ENCODE data around the gene CDC25B.
"Not testable (repeated sequence)": the region's sequence is repeated elsewhere in the genome, so short reads cannot be mapped to it uniquely, and the experiment has no call there.

Gene CDC25B

DNA sequence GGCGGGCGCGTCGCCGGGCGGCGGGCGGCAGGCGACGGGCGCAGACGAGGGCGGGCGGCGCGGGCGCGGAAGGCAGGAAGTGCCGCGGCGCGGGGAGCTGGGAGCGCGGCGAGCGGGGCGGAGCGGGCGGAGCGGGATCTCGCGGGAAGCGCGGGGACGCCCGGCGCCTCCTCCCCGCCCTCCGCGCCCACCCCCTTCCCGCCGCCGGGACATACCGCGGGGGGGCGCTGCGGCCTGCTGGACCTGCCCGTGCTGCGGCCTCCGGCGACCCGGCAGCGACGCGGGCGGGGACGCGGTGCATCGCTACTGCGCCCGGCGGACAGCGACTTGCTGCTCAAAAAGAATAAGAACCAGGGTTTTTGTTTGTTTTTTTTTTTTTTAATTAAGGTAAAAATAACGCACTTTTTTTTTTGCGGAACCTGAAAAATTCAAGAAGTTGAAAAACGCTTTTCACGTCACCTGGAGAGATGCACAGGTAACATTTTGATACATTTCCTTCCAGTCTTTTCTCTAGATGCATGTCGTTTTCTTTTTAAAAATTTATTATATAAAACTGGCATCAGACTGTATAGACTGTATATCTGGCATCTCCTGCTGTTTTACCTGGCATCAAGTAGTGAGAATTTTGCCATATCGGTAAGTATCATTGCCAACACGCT is 9.3 kb upstream of the CDC25B start, which contains the start of gene CENPB:
Gene CENPB (minus strand): TSS at position 76 of the 659 bp plus-strand sequence. CDS start 257 bp downstream, outside the sequence.
- DNase-seq: peak; percentile 86

DNA sequence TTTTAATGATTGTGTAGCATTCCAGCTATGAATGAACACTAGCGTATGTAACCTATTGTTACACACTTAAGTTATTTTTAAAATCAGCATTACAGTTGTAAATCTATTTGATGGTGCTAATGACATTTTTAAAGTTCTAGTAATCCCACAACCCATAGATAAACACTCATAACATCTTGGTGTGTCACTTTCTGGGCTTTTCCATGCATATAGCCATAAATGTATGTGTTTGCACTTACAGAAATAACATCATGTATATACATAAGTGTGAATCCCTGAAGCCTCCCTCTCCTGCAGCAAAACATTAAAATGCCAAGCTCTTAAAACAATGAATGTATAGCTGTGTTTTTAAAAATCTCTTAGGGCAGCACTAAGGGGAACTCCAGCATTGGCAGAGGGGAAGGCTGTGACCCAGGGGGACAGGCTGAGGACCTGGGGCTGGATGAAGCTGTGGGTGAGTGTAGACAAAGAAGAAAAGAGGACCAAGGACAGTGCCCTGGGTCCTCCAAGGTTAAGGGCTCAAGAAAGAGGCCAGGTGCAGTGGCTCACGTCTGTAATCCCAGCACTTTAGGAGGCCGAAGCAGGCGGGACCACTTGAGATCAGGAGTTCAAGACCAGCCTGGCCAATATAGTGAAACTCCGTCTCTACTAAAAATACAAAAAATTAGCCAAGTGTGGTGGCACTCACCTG is 8.6 kb upstream of the CDC25B start:
- no peak for DNase-seq

DNA sequence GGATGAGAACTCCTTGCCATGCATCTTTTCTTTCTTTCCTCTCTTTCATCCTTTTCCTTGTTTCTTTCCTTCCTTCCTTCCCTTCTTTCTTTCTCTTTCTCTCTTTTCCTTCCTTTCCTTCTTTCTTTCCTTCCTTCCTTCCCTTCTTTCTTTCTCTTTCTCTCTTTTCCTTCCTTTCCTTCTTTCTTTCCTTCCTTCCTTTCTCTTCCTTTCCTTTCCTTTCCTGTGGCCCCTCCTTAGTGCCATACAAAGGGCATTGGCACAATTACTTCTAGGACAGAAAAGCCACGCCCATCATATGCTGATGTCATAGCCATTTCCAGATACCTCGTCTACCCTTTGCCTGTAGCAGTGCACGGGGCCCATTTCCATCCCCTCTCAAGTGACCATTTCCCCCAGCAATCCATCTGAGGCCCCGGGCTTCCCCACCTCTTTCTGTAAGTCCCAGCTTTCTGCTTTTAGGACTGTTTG is 7.4 kb upstream of the CDC25B start:
- no peak for DNase-seq

DNA sequence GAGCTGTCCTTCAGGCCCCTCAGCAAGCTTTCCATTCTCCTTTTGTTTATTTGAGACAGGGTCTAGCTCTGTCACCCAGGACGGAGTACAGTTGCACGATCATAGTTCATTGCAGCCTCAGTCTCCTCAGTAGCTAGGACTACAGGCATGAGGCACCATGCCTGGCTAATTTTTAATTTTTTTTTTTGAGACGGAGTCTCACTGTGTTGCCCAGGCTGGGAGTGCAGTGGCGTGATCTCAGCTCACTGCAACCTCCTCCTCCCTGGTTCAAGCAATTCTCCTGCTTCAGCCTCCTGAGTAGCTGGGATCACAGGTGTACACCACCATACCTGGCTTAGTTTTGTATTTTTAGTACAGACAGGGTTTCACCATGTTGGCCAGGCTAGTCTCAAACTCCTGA is 6.9 kb upstream of the CDC25B start:
- not testable (repeated sequence) for DNase-seq

DNA sequence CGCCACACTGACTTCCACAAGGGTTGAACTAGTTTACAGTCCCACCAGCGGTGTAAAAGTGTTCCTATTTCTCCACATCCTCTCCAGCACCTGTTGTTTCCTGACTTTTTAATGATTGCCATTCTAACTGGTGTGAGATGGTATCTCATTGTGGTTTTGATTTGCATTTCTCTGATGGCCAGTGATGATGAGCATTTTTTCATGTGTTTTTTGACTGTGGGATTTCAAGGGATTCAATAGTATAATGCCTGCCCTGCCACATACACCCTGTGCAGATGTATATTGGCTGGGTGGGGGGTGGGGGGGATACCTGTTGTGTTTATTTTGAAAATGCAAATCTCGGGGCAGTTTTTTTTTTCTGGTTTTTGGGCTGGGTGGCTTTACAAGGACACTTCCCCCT is 1.9 kb upstream of the CDC25B start:
- DNase-seq: not testable (repeated sequence)

DNA sequence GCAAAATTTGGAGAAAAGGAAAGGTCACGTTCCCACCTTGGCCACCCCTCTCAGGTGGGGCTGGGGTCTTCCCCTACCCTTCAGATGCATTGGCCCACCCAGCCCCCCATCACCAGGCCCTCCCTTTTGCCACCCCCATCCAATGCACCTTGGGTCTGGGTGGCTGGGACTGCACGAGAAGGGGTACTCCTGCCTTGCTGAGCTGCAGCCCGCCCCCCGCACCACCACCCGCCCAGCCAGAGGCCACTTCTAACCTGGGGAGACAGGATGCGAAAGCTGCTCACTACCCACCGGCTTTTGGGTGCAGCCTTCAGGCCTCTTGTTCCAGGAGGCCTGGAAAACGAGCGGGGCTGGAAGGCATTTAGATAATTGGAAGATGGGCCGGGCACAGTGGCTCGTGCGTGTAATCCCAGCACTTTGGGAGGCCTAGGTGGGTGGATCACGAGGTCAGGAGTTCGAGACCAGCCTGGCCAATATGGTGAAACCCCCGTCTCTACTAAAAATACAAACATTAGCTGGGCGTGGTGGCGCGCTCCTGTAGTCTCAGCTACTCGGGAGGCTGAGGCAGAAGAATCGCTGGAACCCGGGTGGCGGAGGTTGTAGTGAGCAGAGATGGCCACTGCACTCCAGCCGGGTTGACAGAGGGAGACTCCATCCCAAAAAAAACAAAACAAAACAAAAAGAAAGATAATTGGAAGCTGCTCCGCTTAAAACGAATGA is 1.2 kb upstream of the CDC25B start:
- DNase-seq: no peak

DNA sequence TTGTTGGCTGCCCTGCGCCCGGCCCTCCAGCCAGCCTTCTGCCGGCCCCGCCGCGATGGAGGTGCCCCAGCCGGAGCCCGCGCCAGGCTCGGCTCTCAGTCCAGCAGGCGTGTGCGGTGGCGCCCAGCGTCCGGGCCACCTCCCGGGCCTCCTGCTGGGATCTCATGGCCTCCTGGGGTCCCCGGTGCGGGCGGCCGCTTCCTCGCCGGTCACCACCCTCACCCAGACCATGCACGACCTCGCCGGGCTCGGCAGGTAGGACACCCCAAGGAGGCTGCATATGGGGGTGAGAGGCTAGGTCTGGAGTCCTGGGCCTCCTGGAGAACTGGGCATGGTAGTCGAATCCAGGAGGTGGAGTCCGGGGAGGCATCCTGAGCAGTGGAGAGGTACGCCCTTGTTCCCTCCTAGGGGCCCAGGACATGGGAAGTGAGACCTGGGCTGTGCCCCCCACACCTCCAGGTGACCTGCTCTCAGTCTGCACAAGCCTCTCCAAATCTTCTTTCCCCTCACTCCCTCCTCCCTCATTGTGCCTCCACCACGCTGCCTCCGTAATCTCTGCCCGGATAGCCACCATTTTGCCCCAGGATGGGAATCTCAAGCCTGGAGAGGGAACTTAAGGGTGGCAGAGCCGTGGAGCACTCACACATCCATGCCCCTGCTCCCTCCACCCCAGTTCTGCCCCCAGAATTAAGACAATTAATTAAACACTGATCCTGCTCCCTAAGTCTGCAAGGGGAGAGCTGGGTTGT is 541 bp downstream of the CDC25B start:
- no peak for DNase-seq

DNA sequence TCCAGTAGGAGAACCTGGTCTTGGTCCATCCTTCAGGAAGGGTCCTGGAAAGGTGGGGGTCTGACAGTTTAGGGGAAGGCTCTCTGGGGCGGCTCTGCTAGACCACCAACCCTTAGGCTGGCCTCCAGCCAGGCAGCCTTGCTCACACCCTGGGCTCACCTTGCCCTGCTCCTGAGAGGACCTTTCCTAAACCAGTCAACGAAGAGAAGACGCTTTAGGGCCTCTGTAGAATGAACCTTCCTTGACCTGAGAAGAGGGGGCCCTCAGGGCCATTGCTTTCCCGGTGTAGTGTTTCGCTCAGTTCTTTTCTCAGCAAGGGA is 1.1 kb downstream of the CDC25B start:
- no peak for DNase-seq

DNA sequence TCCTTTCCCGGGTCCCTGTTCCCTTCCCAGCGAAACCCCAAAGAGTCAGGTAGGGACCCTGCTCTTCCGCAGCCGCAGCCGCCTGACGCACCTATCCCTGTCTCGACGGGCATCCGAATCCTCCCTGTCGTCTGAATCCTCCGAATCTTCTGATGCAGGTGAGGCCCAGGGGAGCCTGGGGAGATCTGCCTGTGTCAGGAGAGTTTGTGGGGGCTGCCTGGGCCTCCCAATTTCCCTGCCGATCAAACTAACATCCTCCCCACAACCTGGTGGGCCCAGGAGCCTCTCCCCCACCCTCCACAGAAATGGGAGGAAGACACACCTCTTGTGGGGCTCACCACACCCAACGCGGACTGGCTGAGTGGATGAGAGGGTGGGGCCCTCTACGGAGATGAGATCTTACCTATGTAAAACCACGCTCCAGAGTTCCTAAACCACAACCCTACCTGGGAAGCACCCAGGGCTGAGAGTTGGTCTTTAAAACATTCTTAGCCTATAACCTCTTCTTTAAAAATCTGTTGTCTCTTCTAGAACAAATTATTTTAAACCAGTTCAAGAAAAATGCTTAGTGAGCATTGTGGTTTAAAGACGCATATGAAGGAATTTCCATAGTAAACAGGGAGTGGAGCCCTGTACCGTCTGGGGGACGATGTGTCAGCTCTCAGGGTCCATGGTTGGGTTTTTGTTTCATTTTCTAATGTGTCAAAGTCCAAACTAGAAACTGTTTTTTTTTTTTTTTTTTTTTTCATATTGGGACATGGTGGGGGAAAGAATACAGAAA is 1.7 kb downstream of the CDC25B start:
- DNase-seq: peak; percentile 82

DNA sequence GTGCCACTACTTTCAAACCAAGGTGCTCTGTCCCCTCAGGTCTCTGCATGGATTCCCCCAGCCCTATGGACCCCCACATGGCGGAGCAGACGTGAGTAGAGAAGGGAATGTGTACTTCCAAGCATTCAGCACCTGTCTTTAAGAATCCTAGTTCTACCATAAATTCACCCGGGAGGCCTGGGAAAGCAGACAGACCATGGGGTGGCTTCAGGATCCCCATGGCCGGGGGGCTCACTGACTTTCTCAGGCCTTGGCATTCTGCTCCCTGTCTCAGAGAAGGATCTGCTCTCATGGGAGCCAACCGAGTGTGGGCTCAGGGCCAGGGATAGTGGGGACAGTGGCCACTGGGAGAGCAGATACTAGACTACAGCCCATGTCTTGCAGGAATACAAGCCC is 2.3 kb downstream of the CDC25B start:
- DNase-seq: no peak

DNA sequence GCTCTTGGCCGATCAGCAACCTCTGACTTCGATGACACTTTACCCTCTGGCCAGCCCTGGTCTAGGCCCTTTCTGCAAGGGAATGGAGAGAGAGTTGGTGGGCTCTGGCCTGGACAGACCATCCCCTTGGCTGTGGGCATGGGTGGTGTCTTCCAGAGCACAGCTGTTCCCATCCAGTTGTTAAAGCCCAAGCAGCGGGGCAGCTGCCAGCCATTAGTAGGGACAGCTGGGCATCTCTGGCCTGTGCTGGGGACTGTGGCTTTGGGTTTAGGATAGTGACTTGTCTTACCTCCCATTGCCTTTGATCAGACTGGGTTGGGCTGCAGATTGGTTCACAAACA is 2.8 kb downstream of the CDC25B start:
- DNase-seq: no peak

DNA sequence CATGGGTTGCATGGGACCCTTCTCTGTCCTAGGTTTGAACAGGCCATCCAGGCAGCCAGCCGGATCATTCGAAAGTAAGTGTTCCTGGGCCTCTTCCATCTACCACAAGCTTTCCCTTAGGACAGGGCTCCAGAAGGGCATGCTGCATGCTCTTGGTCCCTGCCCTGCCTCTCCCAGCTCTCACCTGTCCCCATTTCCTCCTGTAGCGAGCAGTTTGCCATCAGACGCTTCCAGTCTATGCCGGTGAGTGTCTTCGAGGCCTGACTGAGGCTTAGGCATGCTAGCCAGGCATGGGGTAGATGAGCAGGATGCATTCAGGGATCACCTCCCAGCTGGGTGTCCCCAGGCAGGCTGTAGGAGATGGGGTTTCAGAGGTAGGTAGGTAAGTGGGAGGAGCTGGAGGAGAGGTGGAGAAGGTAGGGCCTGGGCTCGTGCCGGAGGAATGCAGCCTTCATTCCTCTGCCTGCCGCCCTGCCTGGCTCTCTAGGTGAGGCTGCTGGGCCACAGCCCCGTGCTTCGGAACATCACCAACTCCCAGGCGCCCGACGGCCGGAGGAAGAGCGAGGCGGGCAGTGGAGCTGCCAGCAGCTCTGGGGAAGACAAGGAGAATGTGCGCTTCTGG is 4.3 kb downstream of the CDC25B start:
- DNase-seq: no peak

DNA sequence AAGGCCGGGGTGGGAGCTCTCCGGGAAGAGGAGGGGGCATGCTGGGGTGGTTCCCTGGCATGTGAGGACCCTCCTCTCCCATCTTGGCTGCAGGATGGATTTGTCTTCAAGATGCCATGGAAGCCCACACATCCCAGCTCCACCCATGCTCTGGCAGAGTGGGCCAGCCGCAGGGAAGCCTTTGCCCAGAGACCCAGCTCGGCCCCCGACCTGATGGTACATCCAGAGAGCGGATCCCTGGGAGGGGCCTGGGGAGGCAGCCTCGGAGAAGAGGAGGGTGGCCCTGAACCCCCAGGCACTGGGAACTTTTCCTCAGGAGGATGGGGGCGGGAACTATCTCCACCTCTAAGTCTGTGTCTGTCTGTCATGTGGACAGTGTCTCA is 4.8 kb downstream of the CDC25B start:
- no peak for DNase-seq

DNA sequence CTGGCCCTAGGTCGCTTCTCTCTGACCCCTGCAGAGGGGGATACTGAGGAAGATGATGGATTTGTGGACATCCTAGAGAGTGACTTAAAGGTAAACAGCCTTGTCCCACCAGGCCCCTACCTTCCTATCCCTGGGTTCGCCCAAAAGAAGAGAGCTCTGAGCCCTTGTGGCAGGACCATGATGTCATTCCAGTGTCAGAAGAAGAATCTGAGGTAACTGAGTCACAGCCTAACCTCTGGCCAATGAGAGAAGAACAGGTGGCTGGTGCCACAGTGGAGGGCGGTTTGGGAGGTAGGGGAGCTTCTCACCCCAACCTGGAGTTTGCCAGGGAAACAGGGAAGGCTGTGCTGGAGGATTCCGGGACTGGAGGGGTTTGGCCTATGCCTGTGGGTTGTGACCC is 5.2 kb downstream of the CDC25B start:
- no peak for DNase-seq

DNA sequence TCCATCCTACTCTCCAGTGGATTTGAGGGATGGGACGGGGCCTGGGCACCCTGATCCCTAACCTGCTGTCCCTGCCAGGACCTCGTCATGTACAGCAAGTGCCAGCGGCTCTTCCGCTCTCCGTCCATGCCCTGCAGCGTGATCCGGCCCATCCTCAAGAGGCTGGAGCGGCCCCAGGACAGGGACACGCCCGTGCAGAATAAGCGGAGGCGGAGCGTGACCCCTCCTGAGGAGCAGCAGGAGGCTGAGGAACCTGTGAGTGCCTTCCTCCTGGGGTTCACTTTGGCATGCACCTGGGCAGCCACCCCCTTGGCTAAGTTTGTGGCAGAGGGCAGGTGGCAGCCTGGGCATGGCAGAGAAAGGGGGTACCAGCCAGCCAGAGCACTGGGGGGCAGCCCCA is 5.7 kb downstream of the CDC25B start:
- no peak for DNase-seq

DNA sequence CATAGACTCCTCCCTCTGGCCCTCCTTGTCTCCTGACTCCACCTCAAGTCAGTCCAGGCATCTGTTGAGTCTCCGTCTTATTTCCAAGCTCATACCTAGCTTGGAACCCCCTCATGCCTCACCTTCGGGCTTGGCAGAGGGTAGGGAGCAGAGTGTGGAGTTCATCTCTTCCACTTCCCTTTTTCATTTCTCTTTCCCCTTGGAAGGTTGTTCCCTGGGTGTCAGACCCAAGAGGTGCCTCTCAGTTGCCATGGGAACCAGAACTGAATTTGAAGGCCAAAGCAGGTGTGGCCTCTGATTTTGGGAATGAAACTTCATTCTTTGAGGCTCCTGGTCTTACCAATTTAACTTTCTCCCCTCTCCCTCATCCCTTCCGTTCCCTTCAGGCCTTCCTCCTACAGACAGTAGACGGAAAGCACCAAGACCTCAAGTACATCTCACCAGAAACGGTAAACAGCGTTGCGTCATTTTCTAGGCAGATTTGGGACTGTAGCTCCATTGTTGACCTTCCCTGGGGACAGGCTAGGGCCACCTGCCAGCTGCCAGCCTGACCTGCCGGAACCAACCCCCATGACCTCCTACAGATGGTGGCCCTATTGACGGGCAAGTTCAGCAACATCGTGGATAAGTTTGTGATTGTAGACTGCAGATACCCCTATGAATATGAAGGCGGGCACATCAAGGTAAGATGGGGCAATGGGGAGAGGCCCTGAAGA is 6.6 kb downstream of the CDC25B start:
- no peak for DNase-seq

DNA sequence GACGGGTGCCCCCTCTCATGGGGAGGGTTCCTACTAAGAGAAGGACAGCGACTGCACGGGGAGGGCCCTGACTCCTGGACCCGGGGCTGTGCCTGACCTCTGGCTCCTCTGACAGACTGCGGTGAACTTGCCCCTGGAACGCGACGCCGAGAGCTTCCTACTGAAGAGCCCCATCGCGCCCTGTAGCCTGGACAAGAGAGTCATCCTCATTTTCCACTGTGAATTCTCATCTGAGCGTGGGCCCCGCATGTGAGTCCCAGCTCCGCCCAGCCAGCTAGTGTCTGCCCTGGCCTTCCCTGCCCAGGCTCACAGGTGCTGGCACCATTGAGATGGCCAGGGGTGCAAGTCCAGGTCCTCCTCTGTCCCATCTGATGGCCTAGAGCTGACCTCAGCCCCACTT is 7.2 kb downstream of the CDC25B start:
- DNase-seq: no peak

DNA sequence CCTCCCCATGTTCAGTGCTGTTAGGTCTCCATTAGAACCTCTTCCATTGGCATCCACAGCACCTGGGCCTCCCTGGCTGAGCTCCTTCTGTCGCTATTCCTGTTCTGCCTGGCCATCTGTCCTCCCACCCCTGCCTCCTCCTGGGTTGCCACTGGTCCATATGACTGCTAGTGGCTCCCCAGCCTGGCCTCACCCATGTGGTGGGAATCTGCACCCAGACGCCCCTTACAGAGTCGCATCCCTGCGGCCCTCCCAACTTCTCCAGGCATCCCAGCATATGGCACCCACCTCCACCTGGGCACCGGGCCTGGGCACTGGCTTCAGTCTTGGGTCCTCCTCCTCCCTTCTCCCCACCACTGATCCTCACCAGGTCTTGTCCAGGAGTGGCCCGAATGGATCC is 7.7 kb downstream of the CDC25B start:
- DNase-seq: no peak

DNA sequence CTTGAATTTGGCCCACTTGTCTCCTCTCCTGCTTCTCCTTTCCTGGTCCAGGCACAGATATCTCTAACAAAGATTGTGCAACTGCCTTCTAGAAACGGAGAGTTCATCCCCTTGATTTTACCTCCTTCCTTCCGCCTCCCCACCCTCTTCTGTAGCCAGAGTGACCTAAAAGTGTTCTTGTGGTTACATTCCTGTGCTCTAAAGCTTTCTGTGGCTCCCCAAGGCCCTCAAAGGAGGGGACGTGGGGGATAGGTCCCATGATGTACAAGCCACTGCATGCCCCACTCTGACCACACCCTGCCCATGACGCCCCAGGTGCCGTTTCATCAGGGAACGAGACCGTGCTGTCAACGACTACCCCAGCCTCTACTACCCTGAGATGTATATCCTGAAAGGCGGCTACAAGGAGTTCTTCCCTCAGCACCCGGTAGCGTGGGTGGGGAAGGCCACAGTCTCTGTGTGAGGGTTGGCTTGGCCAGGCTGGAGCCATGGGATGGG is 8.2 kb downstream of the CDC25B start:
- DNase-seq: no peak

DNA sequence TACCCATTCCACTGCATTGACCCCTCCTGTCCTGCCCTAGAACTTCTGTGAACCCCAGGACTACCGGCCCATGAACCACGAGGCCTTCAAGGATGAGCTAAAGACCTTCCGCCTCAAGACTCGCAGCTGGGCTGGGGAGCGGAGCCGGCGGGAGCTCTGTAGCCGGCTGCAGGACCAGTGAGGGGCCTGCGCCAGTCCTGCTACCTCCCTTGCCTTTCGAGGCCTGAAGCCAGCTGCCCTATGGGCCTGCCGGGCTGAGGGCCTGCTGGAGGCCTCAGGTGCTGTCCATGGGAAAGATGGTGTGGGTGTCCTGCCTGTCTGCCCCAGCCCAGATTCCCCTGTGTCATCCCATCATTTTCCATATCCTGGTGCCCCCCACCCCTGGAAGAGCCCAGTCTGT is 8.7 kb downstream of the CDC25B start:
- no peak for DNase-seq

DNA sequence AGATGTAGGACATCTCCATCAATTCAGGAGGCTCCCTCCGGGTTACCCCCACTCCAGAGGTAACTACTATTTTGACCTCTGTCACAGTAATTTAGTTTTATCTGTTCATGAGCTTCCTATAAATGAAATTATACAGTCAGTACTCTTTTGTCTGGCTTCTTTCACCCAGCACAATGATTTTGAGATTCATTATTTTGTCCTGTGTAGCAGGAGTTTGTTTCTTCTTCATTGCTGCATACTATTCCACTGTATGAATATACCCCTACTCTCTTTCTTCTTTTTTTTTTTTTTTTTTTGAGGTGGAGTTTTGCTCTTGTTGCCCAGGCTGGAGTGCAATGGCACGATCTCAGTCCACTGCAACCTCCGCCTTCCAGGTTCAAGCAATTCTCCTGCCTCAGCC is 12.4 kb downstream of the CDC25B start:
- DNase-seq: no peak
